Liver (tissue), 9 donors: ENCODE measurements around the gene LCA5L. TPM values are rescaled to one million over a fixed set of nuclear protein-coding genes. Genes with fewer than 3 reads are reported as not detected.

Experiments
- DNase-seq: peaks from one replicate; pipeline ENCODE4 v3.0.0-alpha.2; 2017; ENCODE audit warnings: low spot score
- H3K27ac ChIP-seq, 2 donors: one replicate each; pipeline ENCODE4 v1.7.0; 2013; ENCODE audit warnings: inconsistent platforms in 2 of 2, low read length in 2 of 2, control low read depth in 1 of 2, low read depth in 1 of 2, mild to moderate bottlenecking in 1 of 2
- H3K27me3 ChIP-seq, 4 donors: one replicate each; pipeline versions ENCODE4 v1.6.1 to v1.7.0; 2013; ENCODE audit warnings: low read length in 3 of 4, inconsistent platforms in 1 of 4, mild to moderate bottlenecking in 1 of 4, moderate library complexity in 1 of 4; ENCODE audit not compliant: control insufficient read depth in 4 of 4, insufficient read depth in 4 of 4
- H3K36me3 ChIP-seq, 4 donors: one replicate each; pipeline versions ENCODE4 v1.6.1 to v1.7.0; 2013; ENCODE audit warnings: low read length in 3 of 4, mild to moderate bottlenecking in 3 of 4, low read depth in 1 of 4, moderate library complexity in 1 of 4; ENCODE audit not compliant: control insufficient read depth in 4 of 4, insufficient read depth in 3 of 4
- H3K4me1 ChIP-seq, 4 donors: one replicate each; pipeline versions ENCODE4 v1.6.1 to v1.7.0; 2013; ENCODE audit warnings: low read length in 3 of 4, mild to moderate bottlenecking in 3 of 4, moderate library complexity in 1 of 4; ENCODE audit not compliant: control insufficient read depth in 4 of 4, insufficient read depth in 4 of 4
- H3K4me3 ChIP-seq, 3 donors: one replicate each; pipeline versions ENCODE4 v1.6.1 to v1.7.0; 2013; ENCODE audit warnings: low read length in 3 of 3, control low read depth in 1 of 3, low read depth in 1 of 3, mild to moderate bottlenecking in 1 of 3
- H3K9ac ChIP-seq, 2 donors: one replicate each; pipeline ENCODE4 v1.7.0; 2013; ENCODE audit warnings: low read length in 2 of 2, mild to moderate bottlenecking in 2 of 2, moderate library complexity in 2 of 2, control low read depth in 1 of 2, low read depth in 1 of 2
- H3K9me3 ChIP-seq, 4 donors: one replicate each; pipeline versions ENCODE4 v1.6.1 to v1.7.0; 2013; ENCODE audit warnings: low read length in 3 of 4; ENCODE audit not compliant: control insufficient read depth in 4 of 4
- EGR1 ChIP-seq, 2 donors: IDR thresholded peaks; 2 replicates each; pipeline ENCODE4 v1.6.1; 2016 to 2018; ENCODE audit warnings: antibody characterized with exemption in 2 of 2, low read depth in 2 of 2
- FOXA1 ChIP-seq: IDR thresholded peaks from 2 replicates; pipeline ENCODE4 v1.6.1; 2016; ENCODE audit warnings: antibody characterized with exemption
- FOXA2 ChIP-seq: IDR thresholded peaks from 2 replicates; pipeline ENCODE4 v1.6.1; 2016; ENCODE audit warnings: antibody characterized with exemption
- HNF4A ChIP-seq, 2 donors: conservative IDR thresholded peaks; 2 replicates each; pipeline ENCODE4 v1.6.1; 2016; ENCODE audit warnings: antibody characterized with exemption in 2 of 2, mild to moderate bottlenecking in 2 of 2
- NR2F2 ChIP-seq: IDR thresholded peaks from 2 replicates; pipeline ENCODE4 v1.6.1; 2016; ENCODE audit warnings: antibody characterized with exemption
- REST ChIP-seq: IDR thresholded peaks from 2 replicates; pipeline ENCODE4 v1.6.1; 2016; ENCODE audit warnings: antibody characterized with exemption, mild to moderate bottlenecking
- RXRA ChIP-seq, 2 donors: IDR thresholded peaks; 2 replicates each; pipeline ENCODE4 v1.6.1; 2017 to 2018; ENCODE audit warnings: antibody characterized with exemption in 2 of 2, mild to moderate bottlenecking in 1 of 2
- SP1 ChIP-seq: IDR thresholded peaks from 2 replicates; pipeline ENCODE4 v1.6.1; 2018; ENCODE audit warnings: antibody characterized with exemption, mild to moderate bottlenecking
- TAF1 ChIP-seq: conservative IDR thresholded peaks from 2 replicates; pipeline ENCODE4 v1.6.1; 2016; ENCODE audit warnings: antibody characterized with exemption, mild to moderate bottlenecking
- WGBS: extraction: QIAGEN DNeasy Blood & Tissue Kit; methylation state at CpG from one replicate; pipeline ENCODE4 v1.1.7; 2013; 5-methylcytosine and 5-hydroxymethylcytosine counted together
- polyA plus RNA-seq, 2 donors: library from polyadenylated mRNA; stranded (reverse) in 1 of 2; unstranded in 1 of 2; fragments of 200-250 nt in 1 of 2; fragments of >200 nt in 1 of 2; fragmentation: Nextera tagmentation in 1 of 2; extraction: Ambion mirVana in 1 of 2; gene quantifications; one replicate each; pipeline versions ENCODE4 v1.2.1 to v1.2.3, GENCODE V29; 2013 to 2015
- total RNA-seq, 2 donors: library from RNA; depleted of rRNA; stranded (reverse); fragments of >200 nt; gene quantifications; one replicate each; pipeline ENCODE4 v1.2.3, GENCODE V29; 2014
- TF ChIP-seq, protein P1 (sequence below): IDR thresholded peaks from 2 replicates; pipeline ENCODE4 v1.6.1; 2016; ENCODE audit warnings: antibody characterized with exemption
- TF ChIP-seq, protein P2 (sequence below): IDR thresholded peaks from 2 replicates; pipeline ENCODE4 v1.6.1; 2016; ENCODE audit warnings: antibody characterized with exemption
- donor health status: healthy.
- donor health status: healthy.
- donor health status: healthy.
- donor health status: healthy.
- donor health status: healthy.

LCA5L gene
- total and polyA plus RNA-seq, 4 donors = 0.19 to 1.6 (median 0.99) TPM

DNA sequence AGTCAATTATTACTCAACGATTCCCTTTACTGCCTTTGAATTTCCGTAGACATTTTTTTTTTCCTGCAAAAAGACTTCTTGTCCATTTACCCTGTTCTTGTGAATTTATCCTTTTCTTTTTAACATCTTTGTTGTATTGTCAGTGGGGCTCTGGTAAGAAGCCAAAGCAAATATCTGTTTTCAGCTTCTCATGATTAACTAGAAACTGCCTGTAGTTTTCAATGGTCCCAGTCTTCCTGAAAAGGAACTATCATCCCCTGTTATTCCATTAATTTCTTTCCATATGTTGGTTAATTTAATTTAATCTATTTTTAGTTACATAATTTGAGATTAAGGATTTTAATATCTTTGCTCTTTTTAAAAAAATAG lies 34.2 kb upstream of the LCA5L start:
- TF ChIP-seq, protein P1, sequence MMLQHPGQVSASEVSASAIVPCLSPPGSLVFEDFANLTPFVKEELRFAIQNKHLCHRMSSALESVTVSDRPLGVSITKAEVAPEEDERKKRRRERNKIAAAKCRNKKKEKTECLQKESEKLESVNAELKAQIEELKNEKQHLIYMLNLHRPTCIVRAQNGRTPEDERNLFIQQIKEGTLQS = no peak
- TF ChIP-seq FOXA1 = no peak
- Histone ChIP-seq H3K27me3 (no peaks in the 10 kb centered on the region), H3K9ac (no peak overlapping the region), H3K27ac (no peak overlapping the region), H3K4me1 (no peaks in the 10 kb centered on the region), H3K36me3 (no peaks in the 10 kb centered on the region), H3K9me3 (no peaks in the 10 kb centered on the region), H3K4me3 (no peak overlapping the region)
- DNase-seq = no peak
- 63% methylated on average over 2 of the region's 2 CpGs for WGBS

DNA sequence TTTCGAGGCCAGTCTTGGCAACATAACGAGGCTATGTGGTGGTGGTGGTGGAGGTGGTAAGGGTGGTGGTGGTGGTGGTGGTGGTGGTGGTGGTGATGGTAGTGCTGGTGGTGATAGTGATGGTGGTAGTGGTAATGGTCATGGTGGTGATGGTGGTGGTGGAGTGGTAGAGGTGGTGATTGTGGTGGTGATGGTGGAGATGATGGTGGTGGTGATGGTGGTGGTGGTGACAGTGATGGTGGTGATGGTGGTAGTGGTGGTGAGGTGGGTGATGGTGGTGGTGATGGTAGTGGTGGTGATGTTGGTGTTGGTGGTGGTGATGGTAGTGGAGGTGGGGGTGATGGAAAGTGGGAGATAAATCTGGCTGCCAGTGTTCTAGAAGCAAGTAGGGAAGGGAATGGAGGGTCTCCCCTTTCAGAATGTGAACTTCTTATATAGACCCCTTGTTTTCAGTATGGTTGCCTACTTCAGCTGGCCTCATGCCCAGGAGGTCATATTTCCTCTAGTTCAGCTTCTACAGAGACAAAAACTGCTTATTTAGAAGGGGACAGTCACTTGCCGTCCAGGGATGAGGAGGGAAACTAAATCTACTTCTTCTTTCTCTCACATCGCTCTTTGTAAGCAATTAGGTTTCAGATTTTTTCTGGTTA lies 33.7 kb upstream of the LCA5L start:
- H3K9me3 ChIP-seq = no peaks in the 10 kb centered on the region
- H3K27me3 ChIP-seq = no peaks in the 10 kb centered on the region
- no peak for DNase-seq
- no peak overlapping the region for H3K27ac ChIP-seq
- TF ChIP-seq FOXA2 (no peak), HNF4A (conservative IDR thresholded peaks at IDR 0.05) (no peak)
- H3K4me1 ChIP-seq = no peaks in the 10 kb centered on the region
- H3K4me3 ChIP-seq = no peak overlapping the region
- H3K9ac ChIP-seq = no peak overlapping the region
- no peaks in the 10 kb centered on the region for H3K36me3 ChIP-seq
- WGBS = 90% methylated on average over 4 of the region's 4 CpGs

DNA sequence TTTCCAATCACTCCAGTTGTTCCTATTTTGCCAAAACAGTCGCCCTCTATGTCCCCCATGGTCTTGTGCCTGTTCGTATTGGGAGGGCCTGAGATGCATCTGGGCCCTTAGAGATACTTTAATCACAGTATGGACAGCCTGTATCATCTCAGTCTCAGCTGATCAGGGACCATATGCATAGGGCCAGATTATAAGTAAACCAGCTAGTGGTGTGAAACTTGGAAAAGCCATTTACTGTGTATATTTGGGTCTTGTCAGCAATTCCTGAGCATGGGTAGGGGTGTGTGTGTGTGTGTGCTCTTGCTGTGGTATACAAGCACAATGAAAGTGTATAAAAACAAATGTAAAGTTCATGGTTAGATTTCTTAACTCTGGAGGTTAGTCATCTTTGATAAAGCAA lies 29.0 kb upstream of the LCA5L start:
- no peak for TF ChIP-seq NR2F2
- no peak for TF ChIP-seq SP1
- no peak for TF ChIP-seq FOXA2
- no peak for TF ChIP-seq EGR1 (IDR thresholded peaks at IDR 0.05; ENCODE audit: low read depth in 2 of 2)
- no peak for TF ChIP-seq RXRA (IDR thresholded peaks at IDR 0.05)
- TF ChIP-seq, protein P2, sequence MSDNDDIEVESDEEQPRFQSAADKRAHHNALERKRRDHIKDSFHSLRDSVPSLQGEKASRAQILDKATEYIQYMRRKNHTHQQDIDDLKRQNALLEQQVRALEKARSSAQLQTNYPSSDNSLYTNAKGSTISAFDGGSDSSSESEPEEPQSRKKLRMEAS = no peak
- no peak for TF ChIP-seq TAF1
- TF ChIP-seq REST = no peak
- Histone ChIP-seq H3K36me3 (no peaks in the 10 kb centered on the region), H3K9ac (no peak overlapping the region), H3K4me1 (no peaks in the 10 kb centered on the region), H3K27me3 (no peaks in the 10 kb centered on the region), H3K27ac (no peak overlapping the region), H3K4me3 (no peak overlapping the region), H3K9me3 (no peaks in the 10 kb centered on the region)
- no peak for DNase-seq
- WGBS = 92% methylated on average over 2 of the region's 2 CpGs
